A673 (cell line): ENCODE results near the gene IL17B.

Experiments
- EZH2 ChIP-seq: fragments of 200-600 bp; sonication (generic); IDR thresholded peaks from 2 replicates; pipeline ENCODE4 v1.6.1; 2017; ENCODE audit warnings: borderline replicate concordance, low read depth, mild to moderate bottlenecking, mixed read lengths, antibody characterized with exemption, low read length; ENCODE audit not compliant: poor library complexity, severe bottlenecking
- TF ChIP-seq, protein P1 (sequence below): fragments of 300-800, 200-600 bp; sonication (generic); conservative IDR thresholded peaks from 2 replicates; pipeline ENCODE4 v1.5.1; 2017; ENCODE audit warnings: low read depth, mild to moderate bottlenecking, antibody characterized with exemption, low read length, moderate library complexity, mixed read lengths

DNA sequence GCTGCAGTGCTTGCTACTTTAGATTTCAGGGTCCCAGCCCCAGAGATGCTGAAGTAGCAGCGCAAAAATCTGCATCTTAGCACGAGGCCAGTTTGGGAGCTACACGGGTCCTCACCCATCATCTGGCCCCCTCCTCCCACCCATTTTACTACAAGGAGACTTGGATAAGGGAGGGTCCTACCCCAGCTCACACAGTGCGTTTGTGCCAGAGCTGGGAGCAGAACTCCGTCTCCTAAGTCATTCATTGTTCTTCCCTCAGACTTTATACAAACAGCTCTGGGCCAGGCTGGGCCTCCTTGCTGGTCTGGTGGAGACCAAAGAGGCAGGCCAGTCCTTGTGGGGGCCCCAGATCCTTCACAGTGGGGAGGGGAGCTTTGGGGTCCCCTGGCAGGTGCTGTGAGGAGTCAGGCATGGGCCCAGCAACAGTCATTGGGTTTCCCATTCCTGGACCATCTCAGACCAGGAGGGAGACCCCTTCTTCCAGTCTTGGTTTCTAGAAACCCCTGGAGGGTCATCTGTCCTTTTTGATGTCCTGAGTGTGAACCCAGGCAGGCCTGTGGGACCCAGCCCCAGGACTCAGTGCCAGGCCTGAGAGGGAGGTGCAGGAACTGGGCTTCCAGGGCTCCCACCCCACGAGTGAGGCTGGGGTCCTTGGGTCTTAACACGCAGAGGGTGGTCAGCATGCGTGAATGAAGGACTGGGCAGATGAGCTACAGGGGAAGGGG is 2.3 kb upstream of the IL17B start:
- TF ChIP-seq, protein P1, sequence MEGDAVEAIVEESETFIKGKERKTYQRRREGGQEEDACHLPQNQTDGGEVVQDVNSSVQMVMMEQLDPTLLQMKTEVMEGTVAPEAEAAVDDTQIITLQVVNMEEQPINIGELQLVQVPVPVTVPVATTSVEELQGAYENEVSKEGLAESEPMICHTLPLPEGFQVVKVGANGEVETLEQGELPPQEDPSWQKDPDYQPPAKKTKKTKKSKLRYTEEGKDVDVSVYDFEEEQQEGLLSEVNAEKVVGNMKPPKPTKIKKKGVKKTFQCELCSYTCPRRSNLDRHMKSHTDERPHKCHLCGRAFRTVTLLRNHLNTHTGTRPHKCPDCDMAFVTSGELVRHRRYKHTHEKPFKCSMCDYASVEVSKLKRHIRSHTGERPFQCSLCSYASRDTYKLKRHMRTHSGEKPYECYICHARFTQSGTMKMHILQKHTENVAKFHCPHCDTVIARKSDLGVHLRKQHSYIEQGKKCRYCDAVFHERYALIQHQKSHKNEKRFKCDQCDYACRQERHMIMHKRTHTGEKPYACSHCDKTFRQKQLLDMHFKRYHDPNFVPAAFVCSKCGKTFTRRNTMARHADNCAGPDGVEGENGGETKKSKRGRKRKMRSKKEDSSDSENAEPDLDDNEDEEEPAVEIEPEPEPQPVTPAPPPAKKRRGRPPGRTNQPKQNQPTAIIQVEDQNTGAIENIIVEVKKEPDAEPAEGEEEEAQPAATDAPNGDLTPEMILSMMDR: no peak
- no peak for TF ChIP-seq EZH2
